ENCODE measurements around the gene NSG2.

NSG2 gene

DNA sequence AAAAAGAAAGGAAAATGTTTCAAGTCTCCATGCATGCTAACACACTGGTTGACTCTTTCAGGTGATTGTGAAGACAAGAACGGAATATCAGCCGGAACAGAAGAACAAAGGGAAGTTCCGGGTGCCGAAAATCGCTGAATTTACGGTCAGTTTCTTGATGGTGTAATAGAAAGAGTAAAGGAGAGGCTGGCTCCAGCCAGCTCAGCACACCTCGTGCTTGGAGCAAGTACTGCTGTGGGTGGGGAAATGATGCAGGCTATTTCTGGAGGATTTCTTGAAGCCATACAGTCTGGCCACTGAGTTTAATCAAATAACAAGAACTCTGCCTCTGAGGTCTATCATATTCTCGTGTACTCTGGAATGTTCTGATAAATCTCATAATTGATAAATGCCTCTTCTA is 18.7 kb downstream of the NSG2 start:
- TF ChIP-seq, protein P1, sequence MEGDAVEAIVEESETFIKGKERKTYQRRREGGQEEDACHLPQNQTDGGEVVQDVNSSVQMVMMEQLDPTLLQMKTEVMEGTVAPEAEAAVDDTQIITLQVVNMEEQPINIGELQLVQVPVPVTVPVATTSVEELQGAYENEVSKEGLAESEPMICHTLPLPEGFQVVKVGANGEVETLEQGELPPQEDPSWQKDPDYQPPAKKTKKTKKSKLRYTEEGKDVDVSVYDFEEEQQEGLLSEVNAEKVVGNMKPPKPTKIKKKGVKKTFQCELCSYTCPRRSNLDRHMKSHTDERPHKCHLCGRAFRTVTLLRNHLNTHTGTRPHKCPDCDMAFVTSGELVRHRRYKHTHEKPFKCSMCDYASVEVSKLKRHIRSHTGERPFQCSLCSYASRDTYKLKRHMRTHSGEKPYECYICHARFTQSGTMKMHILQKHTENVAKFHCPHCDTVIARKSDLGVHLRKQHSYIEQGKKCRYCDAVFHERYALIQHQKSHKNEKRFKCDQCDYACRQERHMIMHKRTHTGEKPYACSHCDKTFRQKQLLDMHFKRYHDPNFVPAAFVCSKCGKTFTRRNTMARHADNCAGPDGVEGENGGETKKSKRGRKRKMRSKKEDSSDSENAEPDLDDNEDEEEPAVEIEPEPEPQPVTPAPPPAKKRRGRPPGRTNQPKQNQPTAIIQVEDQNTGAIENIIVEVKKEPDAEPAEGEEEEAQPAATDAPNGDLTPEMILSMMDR (IDR thresholded peaks at IDR 0.05) = no peak

DNA sequence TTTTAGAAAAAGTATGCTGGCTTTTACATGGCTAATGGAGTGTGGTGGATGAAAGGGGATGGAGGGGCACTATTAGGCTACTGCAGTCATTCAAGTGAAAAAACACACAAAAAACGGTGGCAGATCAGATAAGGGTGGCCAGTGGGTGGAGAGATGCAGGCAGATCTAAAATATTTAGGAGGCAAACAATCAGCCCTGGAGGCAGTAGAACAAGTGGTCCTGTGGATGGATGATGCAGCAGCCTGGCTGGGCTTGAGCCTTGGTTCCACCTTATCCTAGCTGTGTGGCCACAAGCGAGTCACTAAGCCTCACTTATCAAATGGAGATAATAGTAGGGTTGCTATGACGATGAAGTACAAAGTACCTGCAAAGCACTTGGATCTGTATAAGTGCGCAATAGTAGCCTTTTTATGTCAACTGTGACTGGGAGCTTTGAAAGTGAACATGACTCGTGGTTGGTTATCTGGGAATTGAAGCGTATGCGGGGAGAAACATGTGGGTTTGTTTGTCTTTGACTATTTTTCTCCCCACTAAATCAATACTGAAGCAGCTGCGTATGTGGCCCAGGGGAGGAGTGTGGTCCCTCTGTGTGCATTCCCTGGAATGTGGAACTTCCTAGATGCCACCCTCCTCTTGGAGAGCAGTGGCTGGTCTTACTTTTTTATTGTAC is 20.2 kb downstream of the NSG2 start:
- TF ChIP-seq, protein P1 (IDR thresholded peaks at IDR 0.05) = no peak

GRCh38 chr5:174067499-174067898 is 22.0 kb downstream of the NSG2 start:
- TF ChIP-seq, protein P1 (IDR thresholded peaks at IDR 0.05) = no peak

DNA sequence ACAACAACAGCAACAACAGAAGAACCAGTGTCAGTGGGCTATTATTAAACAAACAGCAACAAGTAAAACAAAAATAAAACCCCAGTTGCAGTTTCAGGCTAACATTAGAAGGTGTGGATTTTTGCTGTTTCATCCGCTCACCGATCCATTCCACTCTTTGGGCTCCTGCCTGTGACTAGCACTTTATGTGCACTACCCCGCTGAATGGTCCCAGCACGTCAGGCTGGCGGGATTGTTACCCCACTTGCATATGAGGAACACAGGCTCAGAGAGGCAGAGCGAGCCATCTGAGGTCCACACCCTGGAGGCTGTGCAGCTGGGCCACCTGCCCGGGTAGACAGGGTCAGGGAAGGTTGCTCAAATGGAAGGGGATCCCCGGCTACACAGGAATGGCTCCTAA is 26.0 kb downstream of the NSG2 start:
- TF ChIP-seq, protein P1 (IDR thresholded peaks at IDR 0.05) = no peak

GRCh38 chr5:174073122-174073660 is 27.7 kb downstream of the NSG2 start:
- TF ChIP-seq, protein P1 (IDR thresholded peaks at IDR 0.05) = no peak

GRCh38 chr5:174074369-174074768 is 28.9 kb downstream of the NSG2 start:
- TF ChIP-seq, protein P1 (IDR thresholded peaks at IDR 0.05) = no peak

DNA sequence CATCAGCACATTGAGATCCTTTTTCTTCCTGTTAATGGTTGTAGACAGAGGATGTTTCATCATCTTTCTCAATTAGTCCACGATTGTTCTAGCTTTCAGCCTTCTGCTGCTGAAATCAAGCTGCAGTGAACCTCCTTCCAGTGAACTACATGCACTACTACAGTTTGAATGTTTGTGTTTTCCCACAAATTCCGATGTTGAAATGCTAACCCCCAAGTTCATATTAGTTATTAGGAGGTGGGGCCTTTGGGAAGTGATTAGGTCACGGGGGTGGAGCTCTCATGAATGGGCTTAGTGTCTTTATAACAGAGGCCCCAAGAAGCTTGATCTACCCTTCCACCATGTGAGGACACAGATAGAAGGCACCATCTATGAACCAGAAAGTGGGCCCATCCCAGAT is 32.9 kb downstream of the NSG2 start:
- TF ChIP-seq, protein P1 (IDR thresholded peaks at IDR 0.05) = no peak

Data from LNCAP (cell line).